HG02938 (cell line): ENCODE results near the gene ZBTB7C.

Experiments used
- ATAC-seq: cut with Tn5 transposase; IDR thresholded peaks from one replicate; pipeline ENCODE4 v1.9.1; 2021; ENCODE audit warnings: mild to moderate bottlenecking, moderate library complexity; ENCODE audit not compliant: unreplicated experiment

ZBTB7C gene

DNA sequence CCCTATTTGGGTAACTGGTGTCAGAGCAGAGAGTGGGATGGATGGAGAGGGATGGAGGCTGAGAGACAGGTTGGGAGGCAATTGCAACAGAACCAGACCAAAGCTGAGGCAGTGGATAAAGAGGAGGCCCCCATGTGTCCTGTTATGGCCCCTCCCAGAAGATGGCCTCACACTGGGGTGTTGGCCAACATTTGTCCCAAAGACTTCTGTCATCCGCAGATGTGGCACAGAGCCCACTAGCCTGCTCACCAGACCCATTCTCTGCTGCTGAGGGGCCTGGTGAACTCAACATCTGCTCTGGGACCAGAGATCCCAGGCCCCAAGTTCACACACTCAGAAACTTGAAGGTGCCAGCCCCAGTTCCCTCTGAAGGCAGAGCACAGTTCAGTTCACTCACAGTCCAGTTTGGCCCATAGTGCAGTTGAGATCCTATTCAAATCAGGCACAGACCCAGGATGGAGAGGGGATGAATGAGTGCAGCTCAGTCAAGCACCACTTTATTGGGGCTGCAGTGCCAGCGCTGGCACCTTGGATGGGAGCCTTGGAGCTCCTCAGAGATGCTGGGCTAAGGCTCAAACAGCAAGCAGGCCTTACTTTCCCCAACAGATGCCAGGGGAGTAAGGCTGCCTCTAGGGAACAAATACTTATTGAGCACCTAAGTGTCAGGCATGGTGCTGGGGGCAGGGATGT is 189.2 kb downstream of the ZBTB7C start:
- ATAC-seq: no peak

DNA sequence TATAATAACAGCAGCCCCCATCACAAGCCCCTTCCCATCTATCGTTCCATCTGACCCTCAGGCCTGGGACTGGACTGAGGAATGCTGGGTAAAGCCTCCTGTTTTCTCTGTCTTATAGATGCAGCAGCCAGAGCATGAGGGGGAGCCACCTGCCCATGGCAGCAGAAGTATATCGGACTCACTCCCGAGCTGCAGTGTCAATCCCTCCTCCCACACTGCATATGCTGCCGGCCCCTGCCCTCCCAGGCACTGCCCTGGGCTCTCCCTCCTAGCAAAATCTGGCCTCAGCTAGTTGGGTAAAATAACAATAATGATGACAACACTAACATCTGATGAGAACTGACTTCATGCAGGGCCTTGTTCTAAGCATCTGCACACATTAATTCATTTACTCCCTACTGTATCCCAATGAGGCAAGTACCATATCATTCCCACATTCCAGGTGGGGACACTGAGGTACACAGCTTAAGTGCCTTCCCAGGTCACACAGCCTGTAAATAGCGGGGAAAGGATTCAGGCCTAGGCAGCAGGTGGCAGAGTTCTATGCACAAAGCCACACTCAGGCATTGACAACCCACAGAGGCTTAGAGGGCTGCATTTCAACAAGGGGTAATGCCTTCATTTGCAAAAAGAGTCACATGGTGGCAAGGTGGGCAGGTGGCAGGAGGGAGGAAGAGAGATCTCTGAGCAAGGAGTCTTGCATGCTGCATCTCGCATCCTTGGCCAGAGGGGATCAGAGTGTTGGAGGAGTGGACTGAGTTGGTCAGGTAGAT is 190.0 kb downstream of the ZBTB7C start:
- no peak for ATAC-seq

DNA sequence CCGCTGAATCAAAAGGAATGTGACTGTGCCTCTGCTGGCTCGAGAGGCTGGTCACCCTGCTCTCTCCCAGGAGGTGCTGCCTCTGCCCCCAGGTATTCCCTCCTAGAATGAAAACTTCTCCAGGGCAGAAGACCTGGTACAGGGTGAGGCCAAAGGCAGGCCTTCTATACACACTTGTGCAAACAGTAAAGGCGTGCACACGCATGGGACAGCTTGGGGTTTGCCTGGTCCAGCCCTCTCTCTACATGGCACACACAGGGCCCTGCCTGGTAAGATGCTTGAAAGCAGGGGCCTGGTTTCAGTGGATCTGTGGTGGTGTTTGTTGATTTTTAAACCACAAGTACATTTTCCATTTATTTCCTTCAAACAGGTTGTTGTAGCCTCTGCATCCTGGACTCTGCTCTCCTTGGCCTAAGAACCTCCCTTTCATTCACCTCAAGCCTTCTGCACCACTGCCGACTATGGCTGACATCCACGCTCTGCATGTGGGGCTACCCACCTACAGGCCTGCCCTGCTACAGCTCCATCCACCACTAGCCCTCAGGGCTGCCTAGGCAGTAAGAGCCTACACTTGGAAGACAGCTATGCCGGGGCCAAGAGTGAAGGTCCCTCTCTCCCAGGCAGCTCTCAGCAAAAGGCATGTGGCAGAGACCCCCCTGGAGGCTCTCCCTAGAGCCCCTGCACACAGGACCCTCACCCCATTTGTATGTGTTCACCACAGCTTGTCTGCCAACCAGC is 190.7 kb downstream of the ZBTB7C start:
- ATAC-seq: no peak

DNA sequence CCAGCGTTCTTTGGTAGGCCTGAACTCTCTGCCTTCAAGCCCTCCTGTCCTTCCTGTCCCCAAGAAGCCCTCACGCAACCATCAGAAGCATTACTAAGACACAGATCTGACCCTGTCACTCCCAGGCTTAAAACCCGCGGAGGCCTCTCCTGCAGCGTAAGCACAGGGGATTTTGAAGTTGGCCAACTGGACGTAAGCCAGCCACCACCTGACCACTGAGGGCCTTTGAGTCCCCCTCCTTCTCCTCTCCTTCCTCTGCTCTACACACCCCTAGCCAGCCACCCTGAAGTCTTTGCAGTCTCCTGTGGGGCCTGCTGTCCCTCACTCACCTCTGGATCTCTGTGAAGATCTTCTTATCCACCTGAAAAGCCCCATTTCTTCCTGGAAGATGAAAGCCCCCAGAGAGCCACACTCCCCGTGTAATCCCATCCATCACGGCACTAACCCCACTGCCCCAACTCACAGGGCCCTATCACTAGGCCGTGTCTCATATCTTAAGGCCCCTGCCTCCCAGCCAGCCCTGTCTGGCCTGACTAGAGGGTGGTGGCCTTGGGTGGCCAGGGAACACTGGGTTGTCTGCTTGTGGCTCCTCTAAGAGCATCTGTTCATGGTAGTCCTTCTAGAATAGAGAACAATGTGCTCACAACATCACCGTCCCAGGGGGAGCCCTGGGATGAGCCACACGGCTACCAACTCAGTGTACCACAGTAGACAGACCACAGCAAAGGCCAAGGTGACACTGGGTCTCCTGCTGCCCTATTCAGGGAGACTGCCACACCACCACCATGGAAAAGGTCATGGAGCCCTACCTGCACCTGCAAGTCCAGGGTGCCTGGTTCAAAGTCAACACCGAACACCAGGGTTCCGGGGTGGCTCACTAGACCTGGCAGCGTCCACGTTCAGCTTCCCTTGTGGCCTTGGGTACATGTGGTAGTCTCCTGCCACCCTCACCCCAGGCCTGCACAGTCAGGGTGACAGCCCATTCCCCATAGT is 191.6 kb downstream of the ZBTB7C start:
- no peak for ATAC-seq

DNA sequence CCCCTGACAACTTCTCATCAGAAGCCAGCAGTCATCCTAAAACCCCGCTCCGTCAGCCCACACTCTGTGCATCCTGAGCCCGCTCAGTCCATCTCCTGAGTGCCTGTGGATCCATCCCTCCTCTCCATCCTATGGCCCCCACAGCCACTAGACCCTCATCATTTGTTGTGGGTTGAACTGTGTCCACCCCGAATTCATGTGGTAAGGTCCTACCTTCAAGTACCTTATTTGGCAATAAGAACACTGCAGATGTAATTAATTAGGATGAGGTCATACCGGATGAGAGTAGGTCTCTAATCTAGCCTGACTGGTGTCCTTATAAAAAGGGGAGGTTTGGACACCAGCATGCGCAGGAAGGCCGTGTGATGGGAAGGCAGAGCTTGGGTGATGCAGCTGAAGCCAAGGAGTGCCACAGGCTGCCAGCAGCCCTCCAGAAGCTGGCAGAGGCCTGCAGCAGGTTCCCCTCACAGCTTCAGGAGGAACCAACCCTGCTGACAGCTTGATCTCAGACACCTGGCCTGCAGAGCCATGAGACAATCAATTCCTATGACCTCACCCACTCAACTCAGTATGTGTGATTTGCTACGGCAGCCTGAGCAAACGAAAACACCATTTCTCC is 192.4 kb downstream of the ZBTB7C start:
- ATAC-seq: no peak

DNA sequence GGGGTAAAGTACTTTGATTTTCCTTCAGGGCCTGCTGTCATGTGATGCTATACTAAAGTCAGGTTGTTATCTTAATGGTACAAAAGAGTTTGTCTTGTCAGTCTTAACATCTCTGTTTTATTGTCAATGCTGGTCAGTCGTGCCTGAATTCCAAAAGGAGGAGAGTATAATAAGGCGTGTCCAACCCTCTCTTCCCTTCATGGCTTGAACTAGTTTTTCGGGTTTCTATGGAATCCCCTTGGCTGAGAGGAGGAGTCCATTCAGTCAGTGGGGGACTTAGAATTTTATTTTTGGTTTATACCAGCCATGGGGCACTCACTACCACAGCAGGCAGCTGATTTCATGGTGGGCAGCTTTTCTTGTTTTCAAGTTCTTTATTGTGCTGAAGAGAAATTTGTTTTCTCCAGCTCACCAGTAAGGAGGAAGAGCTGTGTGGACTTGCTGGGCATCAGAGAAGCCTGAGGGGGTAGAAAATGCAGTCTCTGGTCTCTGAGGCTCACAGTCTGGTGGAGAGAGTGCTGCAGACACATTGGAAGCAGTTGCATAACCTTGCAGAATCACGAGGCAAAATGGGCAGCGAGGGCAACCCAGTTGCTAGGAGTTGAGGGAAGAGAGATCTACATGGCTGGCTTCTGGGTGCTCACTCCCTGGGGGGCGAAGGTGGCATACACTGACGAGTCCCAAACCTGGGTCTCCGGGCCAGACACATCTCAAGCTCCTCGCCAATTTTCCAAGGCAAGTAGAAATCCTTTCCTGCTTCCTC is 193.1 kb downstream of the ZBTB7C start:
- ATAC-seq: no peak

DNA sequence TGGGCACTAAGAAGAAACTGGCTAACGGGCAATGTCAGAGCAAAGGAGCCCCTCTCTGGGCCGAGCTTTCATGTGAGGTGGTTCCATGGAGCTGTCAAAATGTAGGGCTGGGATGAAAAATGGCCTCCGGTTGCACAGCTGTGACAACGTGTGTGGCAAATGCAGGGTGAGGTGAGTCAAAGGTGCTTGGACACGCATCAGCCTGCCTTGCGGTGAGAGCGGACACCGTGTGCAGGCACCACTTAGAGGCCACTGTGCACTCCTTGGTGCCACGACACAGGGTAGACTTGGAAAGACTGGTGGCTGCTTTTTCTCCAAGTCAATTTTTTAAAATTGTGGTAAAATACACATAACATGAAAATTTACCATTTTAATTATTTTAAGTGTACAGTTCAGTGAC is 195.4 kb downstream of the ZBTB7C start:
- no peak for ATAC-seq

DNA sequence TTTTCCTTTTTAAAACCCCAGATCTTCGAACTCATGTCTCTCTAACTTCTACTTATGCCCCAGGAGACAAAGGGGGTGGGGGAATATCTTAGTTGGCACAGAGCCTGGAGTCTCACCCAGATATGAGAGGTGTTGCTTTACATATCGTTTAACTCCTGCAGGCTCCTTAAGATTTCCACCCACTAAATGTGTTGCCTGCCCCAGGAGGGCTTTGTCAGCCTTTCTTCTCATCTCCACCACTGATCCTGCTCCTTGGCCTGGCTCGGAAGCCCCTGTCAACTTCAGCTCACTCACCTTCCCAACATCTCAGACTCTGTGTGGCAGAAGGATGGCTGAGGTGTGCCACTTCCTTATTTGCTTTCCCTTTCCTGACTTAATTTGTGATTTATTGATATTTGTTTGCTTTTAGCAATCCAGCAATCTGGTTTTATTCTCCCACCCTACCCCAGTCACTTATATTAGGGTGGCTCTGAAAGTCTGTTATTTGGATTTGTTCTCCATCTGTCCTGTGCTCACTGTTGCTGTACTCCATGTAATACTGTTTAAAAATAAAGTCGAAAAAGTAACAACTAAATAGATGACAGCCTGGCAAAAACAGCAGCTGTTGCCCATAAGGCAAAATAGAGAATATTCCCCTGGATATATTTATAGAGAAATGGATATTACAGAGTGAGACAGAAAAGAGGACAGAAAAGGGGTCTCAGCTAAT is 200.6 kb downstream of the ZBTB7C start:
- ATAC-seq: no peak

DNA sequence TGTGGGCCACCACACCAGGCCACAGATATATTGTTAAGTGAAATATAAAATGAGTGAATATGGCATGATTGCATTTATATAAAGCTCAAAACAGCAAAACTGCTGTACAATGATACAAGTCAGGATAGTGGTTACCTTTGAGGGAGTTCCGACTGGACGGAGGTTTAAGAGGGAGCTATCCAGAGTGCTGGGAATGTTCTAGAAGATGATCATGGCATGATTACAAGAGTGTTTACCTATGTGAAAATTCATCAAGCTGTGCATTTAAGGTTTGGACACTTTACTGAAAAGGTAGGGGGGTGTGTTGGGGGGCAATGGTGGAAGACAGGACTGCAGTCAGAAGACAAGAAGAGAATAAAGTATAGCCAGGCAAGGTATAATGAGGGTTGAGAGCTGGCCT is 201.4 kb downstream of the ZBTB7C start:
- ATAC-seq: no peak

DNA sequence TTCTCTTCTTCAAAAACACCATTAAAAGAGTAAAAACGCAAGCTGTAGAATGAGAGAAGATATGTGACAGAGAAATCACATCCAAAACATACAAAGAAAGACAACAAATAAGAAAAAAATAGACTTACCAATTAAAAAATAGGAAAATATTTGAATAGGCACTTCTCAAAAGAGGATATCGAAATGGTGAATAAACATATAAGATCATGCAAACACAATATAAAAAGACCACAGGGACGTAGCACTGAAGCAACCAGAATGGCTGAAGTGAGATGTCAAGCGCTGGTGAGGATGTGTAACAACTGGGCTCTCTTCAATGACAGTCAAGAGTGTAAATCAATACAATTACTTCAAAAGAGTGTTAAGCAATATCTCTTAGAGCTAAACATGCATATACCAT is 202.3 kb downstream of the ZBTB7C start:
- no peak for ATAC-seq

DNA sequence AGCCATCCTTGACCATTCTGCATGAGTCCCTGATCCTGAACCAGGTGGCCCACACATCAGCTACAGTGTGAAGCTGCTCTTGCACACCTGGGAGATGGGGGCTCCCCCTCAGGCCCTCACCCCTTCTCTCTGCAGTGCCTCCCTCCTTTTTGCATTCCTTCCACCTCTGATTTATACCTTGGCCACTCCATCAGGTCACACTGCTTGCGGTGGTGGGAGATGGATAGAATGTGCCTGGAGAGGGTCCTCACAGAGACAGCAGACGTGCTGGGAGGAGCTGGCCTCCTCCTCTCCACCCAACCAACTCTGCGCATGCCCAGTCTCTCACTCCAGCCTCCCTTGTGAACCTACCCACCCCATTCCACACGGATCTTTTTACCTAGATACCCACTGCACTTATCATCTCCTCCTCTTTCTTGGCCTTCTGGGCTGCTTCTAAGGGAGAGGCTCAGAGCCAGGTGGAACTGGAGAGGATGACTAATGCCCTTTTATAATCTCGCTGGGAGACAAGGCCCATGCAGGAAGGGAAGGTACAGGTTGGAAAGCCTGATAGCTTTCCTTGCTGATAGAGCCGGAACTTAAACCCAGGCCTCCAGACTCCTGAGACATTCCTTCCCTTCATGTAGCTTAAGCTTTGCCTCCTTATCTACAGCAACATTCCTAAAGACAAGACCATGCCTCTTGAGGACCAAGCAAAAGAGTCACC is 205.1 kb downstream of the ZBTB7C start:
- ATAC-seq: no peak

DNA sequence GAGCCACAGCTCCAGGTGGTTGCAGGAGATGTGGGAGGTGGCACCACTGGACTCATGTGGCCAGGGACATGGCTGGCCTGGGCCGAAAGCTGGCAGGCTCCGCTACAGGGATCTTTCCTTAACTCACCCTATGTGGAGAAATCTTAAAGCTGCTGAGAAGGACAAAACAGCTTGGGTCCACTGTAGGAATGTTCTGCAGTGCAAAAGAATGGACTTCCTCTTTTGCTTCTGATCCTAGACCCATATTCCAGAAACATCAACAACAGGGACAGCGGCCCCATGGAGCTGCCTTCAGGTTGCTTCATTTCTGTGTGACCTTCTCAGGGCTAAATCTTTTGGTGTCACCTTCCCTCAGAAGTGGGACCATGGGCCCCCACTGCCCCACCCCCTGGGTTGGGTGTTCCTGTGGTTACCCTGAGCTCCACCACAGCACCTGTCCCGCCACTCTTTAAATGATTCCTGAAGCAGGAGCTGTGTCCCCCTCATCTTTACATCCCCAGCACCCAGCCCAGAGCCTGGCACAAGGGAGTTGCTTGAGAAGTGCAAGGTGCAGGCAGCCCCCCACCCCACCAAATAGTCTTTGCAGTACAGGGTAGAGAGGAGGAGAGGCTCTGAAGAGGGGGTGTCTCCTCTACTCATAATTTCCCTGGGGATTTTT is 205.8 kb downstream of the ZBTB7C start:
- ATAC-seq: no peak

DNA sequence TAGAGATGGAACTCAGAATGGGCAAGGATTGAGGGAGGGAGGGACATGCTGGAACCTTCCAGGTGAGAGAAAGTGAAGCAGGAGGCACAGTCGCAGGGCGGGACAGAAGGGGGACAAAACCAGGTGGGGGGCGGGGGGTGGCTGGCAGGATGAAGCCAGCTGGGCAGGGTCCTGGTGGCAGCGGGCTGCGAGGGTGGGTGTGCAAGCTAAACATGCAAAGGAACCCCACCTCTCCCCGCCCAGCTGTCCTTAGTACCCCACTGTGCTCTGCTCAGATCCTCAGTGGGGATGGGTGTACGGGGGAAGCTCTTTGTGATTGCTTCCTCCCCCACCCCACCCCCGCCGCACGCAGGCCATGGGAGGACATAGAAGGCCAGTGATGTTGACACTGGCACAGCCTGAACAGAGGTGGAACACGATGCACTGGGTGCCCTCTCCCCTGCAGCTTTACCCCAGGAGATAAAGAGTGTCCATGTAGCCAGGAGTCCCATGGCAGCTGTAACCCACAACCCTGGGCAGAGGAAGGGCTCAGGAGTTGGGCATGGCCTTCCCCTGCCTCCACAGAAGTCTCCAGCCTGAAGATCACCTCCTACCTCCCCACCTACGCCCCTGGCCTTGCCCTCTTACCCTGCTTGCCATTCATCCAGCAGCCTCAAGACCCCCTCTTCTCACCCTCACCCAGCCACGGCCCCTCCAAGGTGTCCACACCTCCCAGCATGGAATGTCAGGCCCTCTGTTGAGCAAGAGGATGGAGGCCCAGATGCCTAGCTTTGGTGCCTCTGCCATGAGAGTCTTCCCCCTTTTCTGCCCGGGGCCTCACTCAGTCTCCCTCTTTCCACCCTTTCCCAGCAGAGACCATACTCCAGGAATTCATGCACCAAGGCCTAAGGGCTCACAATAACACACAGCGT is 206.6 kb downstream of the ZBTB7C start:
- no peak for ATAC-seq

DNA sequence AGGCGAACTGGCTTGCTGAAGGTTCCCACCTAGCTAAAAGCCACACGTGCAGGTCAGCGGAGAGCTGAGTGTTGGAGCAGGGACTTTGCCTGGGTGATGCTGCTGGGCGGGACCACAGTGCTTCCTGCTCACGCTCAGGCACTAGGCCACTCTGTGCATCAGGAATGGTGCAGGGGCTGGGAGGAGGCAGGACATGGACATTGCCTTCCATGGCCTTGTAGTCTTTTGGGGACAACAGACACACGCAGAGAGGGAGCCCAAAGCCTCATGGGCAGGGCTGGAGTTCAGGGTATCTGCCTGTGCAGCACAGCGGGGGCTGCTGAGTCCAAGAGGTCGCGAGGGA is 207.2 kb downstream of the ZBTB7C start:
- ATAC-seq: no peak

DNA sequence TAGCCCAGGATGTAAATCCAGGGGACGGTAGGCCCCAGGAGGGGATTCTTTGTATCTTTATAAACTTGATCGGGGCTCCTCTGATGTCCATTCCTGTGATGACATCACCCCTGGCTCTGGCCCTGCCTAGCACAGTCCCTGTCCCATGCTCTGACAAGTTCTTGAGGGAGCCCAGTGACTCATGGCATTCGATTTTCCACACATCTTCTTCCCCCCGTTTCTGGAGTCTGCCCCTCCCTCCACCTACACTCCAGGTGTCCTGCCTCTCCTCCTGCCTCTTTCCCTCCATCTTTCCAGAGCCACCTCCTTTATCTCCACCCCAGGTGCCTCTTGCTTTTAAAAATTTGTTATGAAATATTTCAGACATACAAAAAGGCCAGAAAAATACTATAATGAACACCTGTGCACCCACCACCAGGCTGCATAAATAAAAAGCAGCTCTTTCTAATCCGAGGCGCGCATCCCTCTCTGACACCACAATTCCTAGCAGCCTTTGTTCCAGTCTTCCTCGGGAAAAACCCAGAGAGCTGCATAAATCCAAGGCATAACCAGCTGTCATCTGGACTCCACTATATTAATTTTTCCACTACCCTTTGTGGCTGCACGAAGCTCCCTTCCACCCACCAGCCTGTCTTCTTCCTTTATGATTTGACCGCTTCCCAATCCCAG is 207.7 kb downstream of the ZBTB7C start:
- no peak for ATAC-seq

DNA sequence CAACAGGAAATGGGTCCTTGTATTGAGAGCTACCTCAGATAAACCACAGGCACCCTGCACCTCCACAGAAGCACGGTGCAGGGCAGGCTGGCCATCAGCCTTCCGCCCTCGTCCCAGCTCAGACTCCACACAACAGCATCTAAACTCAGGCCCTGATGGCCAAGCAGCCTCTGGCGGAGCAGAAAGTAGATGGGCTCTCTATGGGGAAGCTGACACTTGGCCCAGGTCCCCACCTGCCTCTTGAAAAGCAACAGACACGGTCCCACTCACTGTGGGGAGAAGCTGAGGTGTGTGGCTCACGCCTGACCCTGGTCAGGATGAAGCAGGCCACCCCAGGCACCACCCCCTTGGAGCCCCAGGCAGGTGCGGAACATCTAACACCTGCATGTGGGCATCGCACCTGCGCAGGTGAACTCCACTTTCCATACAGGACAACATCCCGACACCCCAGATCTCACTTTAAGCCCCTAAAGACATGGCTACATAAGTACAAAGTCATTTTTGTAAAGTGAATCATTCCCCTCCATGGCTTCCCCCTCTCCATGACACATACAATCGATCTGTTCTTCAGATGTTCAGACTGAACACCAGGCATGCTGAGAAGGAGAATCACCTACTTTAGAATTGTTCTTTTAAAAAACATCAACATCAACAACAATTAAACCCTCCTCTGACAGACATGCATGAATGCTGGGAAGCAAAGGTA is 208.4 kb downstream of the ZBTB7C start:
- no peak for ATAC-seq
